Urinary bladder (tissue), 4 donors: ENCODE measurements around the gene PNCK. TPM values are rescaled to one million over a fixed set of nuclear protein-coding genes. Genes with fewer than 3 reads are reported as not detected.
"Not testable (repeated sequence)": the region's sequence is repeated elsewhere in the genome, so short reads cannot be mapped to it uniquely, and the experiment has no call there.

Experiments used
- DNase-seq: peaks from one replicate; pipeline ENCODE4 v3.0.0-alpha.2; 2015; ENCODE audit errors: extremely low spot score
- H3K27ac ChIP-seq: one replicate; pipeline ENCODE4 v1.5.1; 2013; ENCODE audit warnings: low read depth, mild to moderate bottlenecking, moderate library complexity
- H3K36me3 ChIP-seq: one replicate; pipeline ENCODE4 v1.6.1; 2013; ENCODE audit warnings: mild to moderate bottlenecking, moderate library complexity; ENCODE audit not compliant: insufficient read depth
- H3K4me1 ChIP-seq: one replicate; pipeline ENCODE4 v1.6.1; 2013; ENCODE audit warnings: mild to moderate bottlenecking, moderate library complexity; ENCODE audit not compliant: insufficient read depth
- H3K4me3 ChIP-seq: one replicate; pipeline ENCODE4 v1.5.1; 2013; ENCODE audit warnings: low read depth, low read length
- WGBS: extraction: QIAGEN DNeasy Blood & Tissue Kit; methylation state at CpG from one replicate; pipeline ENCODE4 v1.1.7; 2013; 5-methylcytosine and 5-hydroxymethylcytosine counted together
- polyA plus RNA-seq: library from polyadenylated mRNA; stranded (reverse); fragments of 200-250 nt; gene quantifications from one replicate; pipeline ENCODE4 v1.2.3, GENCODE V29; 2013
- total RNA-seq: library from RNA; depleted of rRNA; stranded (reverse); fragments of >200 nt; gene quantifications from one replicate; pipeline ENCODE4 v1.2.3, GENCODE V29; 2014
- donor health status: healthy with polysubstance abuse.
- donor health status: healthy.

PNCK gene
- total and polyA plus RNA-seq, 2 donors = 10.3 to 73.7 TPM

- no peak overlapping the region for H3K27ac ChIP-seq
- WGBS = 83% methylated on average over 18 of the region's 18 CpGs
- H3K4me1 ChIP-seq = no peaks in the 10 kb centered on the region
- DNase-seq = no peak
- H3K36me3 ChIP-seq = peaks cover 2% of the 10 kb centered on the region
- H3K4me3 ChIP-seq = no peak overlapping the region
Measured at GRCh38 chrX:153704021-153704526, 30.5 kb upstream of the PNCK start.

- 35% methylated on average over 16 of the region's 16 CpGs for WGBS
- Histone ChIP-seq H3K27ac (no peak overlapping the region), H3K4me1 (no peaks in the 10 kb centered on the region), H3K4me3 (no peak overlapping the region), H3K36me3 (peaks cover 2% of the 10 kb centered on the region)
- no peak for DNase-seq
Measured at GRCh38 chrX:153703036-153703370, 29.4 kb upstream of the PNCK start.

- Histone ChIP-seq H3K36me3 (peaks cover 2% of the 10 kb centered on the region), H3K27ac (no peak overlapping the region), H3K4me1 (no peaks in the 10 kb centered on the region), H3K4me3 (no peak overlapping the region)
- DNase-seq = no peak
- WGBS = 73% methylated on average over 23 of the region's 23 CpGs
Measured at GRCh38 chrX:153702336-153703035, 28.9 kb upstream of the PNCK start.

GRCh38 chrX:153701706-153702105 lies 28.1 kb upstream of the PNCK start:
- no peaks in the 10 kb centered on the region for H3K4me1 ChIP-seq
- WGBS = 97% methylated on average over 12 of the region's 12 CpGs
- H3K27ac ChIP-seq = no peak overlapping the region
- H3K36me3 ChIP-seq = peaks cover 2% of the 10 kb centered on the region
- DNase-seq = no peak
- no peak overlapping the region for H3K4me3 ChIP-seq

GRCh38 chrX:153700967-153701366 lies 27.4 kb upstream of the PNCK start:
- peaks cover 2% of the 10 kb centered on the region for H3K36me3 ChIP-seq
- no peak overlapping the region for H3K4me3 ChIP-seq
- DNase-seq = no peak
- WGBS = 88% methylated on average over 6 of the region's 6 CpGs
- H3K27ac ChIP-seq = no peak overlapping the region
- no peaks in the 10 kb centered on the region for H3K4me1 ChIP-seq

- H3K4me3 ChIP-seq = no peak overlapping the region
- WGBS = 73% methylated on average over 15 of the region's 15 CpGs
- no peaks in the 10 kb centered on the region for H3K4me1 ChIP-seq
- H3K36me3 ChIP-seq = peaks cover 2% of the 10 kb centered on the region
- no peak overlapping the region for H3K27ac ChIP-seq
- DNase-seq = no peak
Measured at GRCh38 chrX:153700376-153700945, 26.8 kb upstream of the PNCK start.

GRCh38 chrX:153699784-153700371 lies 26.3 kb upstream of the PNCK start:
- not testable (repeated sequence) for DNase-seq, H3K27ac ChIP-seq, H3K36me3 ChIP-seq, H3K4me3 ChIP-seq, H3K4me1 ChIP-seq
- 78% methylated on average over 18 of the region's 18 CpGs for WGBS

- not testable (repeated sequence) for H3K27ac ChIP-seq, H3K4me1 ChIP-seq, H3K4me3 ChIP-seq, H3K36me3 ChIP-seq, DNase-seq
- 89% methylated on average over 15 of the region's 16 CpGs for WGBS
Measured at GRCh38 chrX:153699210-153699783, 25.7 kb upstream of the PNCK start.

- no peak overlapping the region for H3K4me3 ChIP-seq
- no peak overlapping the region for H3K27ac ChIP-seq
- no peaks in the 10 kb centered on the region for H3K4me1 ChIP-seq
- no peak for DNase-seq
- 84% methylated on average over 14 of the region's 16 CpGs for WGBS
- no peaks in the 10 kb centered on the region for H3K36me3 ChIP-seq
Measured at GRCh38 chrX:153697924-153698865, 24.6 kb upstream of the PNCK start.

- H3K4me3 ChIP-seq, H3K27ac ChIP-seq, H3K4me1 ChIP-seq, H3K36me3 ChIP-seq, DNase-seq: not testable (repeated sequence)
- WGBS = 87% methylated on average over 16 of the region's 16 CpGs
Measured at GRCh38 chrX:153696986-153697722, 23.5 kb upstream of the PNCK start.

- not testable (repeated sequence) for DNase-seq, H3K36me3 ChIP-seq, H3K27ac ChIP-seq, H3K4me1 ChIP-seq, H3K4me3 ChIP-seq
- 70% methylated on average over 10 of the region's 10 CpGs for WGBS
Measured at GRCh38 chrX:153696538-153696937, 22.9 kb upstream of the PNCK start.

- WGBS = 88% methylated on average over 15 of the region's 15 CpGs
- H3K4me1 ChIP-seq = no peaks in the 10 kb centered on the region
Measured at GRCh38 chrX:153696100-153696499, 22.5 kb upstream of the PNCK start.

More at GRCh38 chrX:153696100-153696499, 22.5 kb upstream of the PNCK start:
- Histone ChIP-seq H3K27ac (no peak overlapping the region), H3K36me3 (no peaks in the 10 kb centered on the region), H3K4me3 (no peak overlapping the region)
- DNase-seq = no peak
